ENCODE data around the gene JARID2.

JARID2 gene

GRCh38 chr6:15500901-15501825 lies 255.3 kb downstream of the JARID2 start:
- H3K4me2 ChIP-seq (ENCODE audit: low read depth, low read length, poor library complexity, severe bottlenecking): no peak overlapping the region
- no peaks in the 10 kb centered on the region for H3K36me3 ChIP-seq (ENCODE audit: low read length)
- no peaks in the 10 kb centered on the region for H3K9me3 ChIP-seq (ENCODE audit: insufficient read depth, low read length)
- no peak overlapping the region for H3K27ac ChIP-seq (ENCODE audit: low read depth, low read length)
- no peaks in the 10 kb centered on the region for H3K9me2 ChIP-seq (replicated peaks; ENCODE audit: insufficient read depth, low read length)
- no peaks in the 10 kb centered on the region for H3F3A ChIP-seq (ENCODE audit: insufficient read depth)
- H3K79me2 ChIP-seq (ENCODE audit: insufficient read depth, low read length): no peaks in the 10 kb centered on the region
- H3K9ac ChIP-seq (ENCODE audit: low read length): no peak overlapping the region
- no peak overlapping the region for H2AFZ ChIP-seq (ENCODE audit: low read depth, low read length, severe bottlenecking)
- H3K4me3 ChIP-seq (ENCODE audit: insufficient read depth, low read length, poor library complexity, severe bottlenecking): no peak overlapping the region
- no peaks in the 10 kb centered on the region for H4K20me1 ChIP-seq (ENCODE audit: low read depth, low read length)
- no peaks in the 10 kb centered on the region for H3K27me3 ChIP-seq (ENCODE audit: low read length)
- TF ChIP-seq CTCF (IDR thresholded peaks at IDR 0.05; ENCODE audit: insufficient read depth, low read length, poor library complexity, severe bottlenecking) (no peak), EZH2phosphoT487 (conservative IDR thresholded peaks at IDR 0.05; ENCODE audit: low read length) (no peak)

- H3F3A ChIP-seq (ENCODE audit: insufficient read depth): no peaks in the 10 kb centered on the region
- H3K79me2 ChIP-seq (ENCODE audit: insufficient read depth, low read length): no peaks in the 10 kb centered on the region
- H2AFZ ChIP-seq (ENCODE audit: low read depth, low read length, severe bottlenecking): no peak overlapping the region
- no peak overlapping the region for H3K4me3 ChIP-seq (ENCODE audit: insufficient read depth, low read length, poor library complexity, severe bottlenecking)
- no peaks in the 10 kb centered on the region for H3K36me3 ChIP-seq (ENCODE audit: low read length)
- no peak overlapping the region for H3K4me2 ChIP-seq (ENCODE audit: low read depth, low read length, poor library complexity, severe bottlenecking)
- no peaks in the 10 kb centered on the region for H3K9me2 ChIP-seq (replicated peaks; ENCODE audit: insufficient read depth, low read length)
- TF ChIP-seq CTCF (IDR thresholded peaks at IDR 0.05; ENCODE audit: insufficient read depth, low read length, poor library complexity, severe bottlenecking): no peak
- no peak for TF ChIP-seq EZH2phosphoT487 (conservative IDR thresholded peaks at IDR 0.05; ENCODE audit: low read length)
- no peak overlapping the region for H3K27ac ChIP-seq (ENCODE audit: low read depth, low read length)
- no peaks in the 10 kb centered on the region for H3K27me3 ChIP-seq (ENCODE audit: low read length)
- no peaks in the 10 kb centered on the region for H4K20me1 ChIP-seq (ENCODE audit: low read depth, low read length)
- H3K9ac ChIP-seq (ENCODE audit: low read length): no peak overlapping the region
- H3K9me3 ChIP-seq (ENCODE audit: insufficient read depth, low read length): no peaks in the 10 kb centered on the region
Observed at GRCh38 chr6:15501826-15502445, 256.1 kb downstream of the JARID2 start.

GRCh38 chr6:15502446-15503345 lies 256.8 kb downstream of the JARID2 start:
- Histone ChIP-seq H4K20me1 (ENCODE audit: low read depth, low read length) (no peaks in the 10 kb centered on the region), H2AFZ (ENCODE audit: low read depth, low read length, severe bottlenecking) (no peak overlapping the region), H3K79me2 (ENCODE audit: insufficient read depth, low read length) (no peaks in the 10 kb centered on the region), H3K9ac (ENCODE audit: low read length) (no peak overlapping the region), H3K27me3 (ENCODE audit: low read length) (no peaks in the 10 kb centered on the region), H3K27ac (ENCODE audit: low read depth, low read length) (no peak overlapping the region), H3F3A (ENCODE audit: insufficient read depth) (no peaks in the 10 kb centered on the region), H3K36me3 (ENCODE audit: low read length) (no peaks in the 10 kb centered on the region), H3K4me2 (ENCODE audit: low read depth, low read length, poor library complexity, severe bottlenecking) (no peak overlapping the region), H3K9me3 (ENCODE audit: insufficient read depth, low read length) (no peaks in the 10 kb centered on the region), H3K9me2 (replicated peaks; ENCODE audit: insufficient read depth, low read length) (no peaks in the 10 kb centered on the region), H3K4me3 (ENCODE audit: insufficient read depth, low read length, poor library complexity, severe bottlenecking) (no peak overlapping the region)
- TF ChIP-seq EZH2phosphoT487 (conservative IDR thresholded peaks at IDR 0.05; ENCODE audit: low read length): no peak
- TF ChIP-seq CTCF (IDR thresholded peaks at IDR 0.05; ENCODE audit: insufficient read depth, low read length, poor library complexity, severe bottlenecking): no peak

Data from SU-DHL-6 (cell line).